HG03095 (cell line): Measurements from ENCODE around the gene TTC28.
"Not testable (repeated sequence)": the region's sequence is repeated elsewhere in the genome, so short reads cannot be mapped to it uniquely, and the experiment has no call there.

Experiments used
- ATAC-seq: cut with Tn5 transposase; IDR thresholded peaks from one replicate; pipeline ENCODE4 v1.9.1; 2021; ENCODE audit warnings: moderate library complexity; ENCODE audit not compliant: unreplicated experiment

TTC28 gene

DNA sequence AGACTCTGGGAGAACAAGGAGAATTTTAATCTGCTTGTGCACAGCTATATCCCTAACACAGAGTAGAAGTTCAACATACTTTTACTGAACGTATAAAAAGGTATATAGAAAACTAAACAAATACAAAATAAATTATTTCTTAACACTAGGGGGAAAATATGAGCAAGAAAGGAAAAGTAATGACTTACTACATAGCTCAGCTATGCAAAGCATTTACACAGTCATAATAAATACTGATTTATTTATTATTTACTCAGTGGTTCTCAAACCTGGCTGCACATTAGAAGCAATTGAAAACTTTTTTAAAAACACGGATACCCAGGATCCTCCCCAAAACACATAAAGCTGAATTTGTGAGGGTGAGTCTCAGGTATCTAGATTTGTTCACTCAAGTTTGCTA is 182.5 kb downstream of the TTC28 start:
- ATAC-seq = no peak

DNA sequence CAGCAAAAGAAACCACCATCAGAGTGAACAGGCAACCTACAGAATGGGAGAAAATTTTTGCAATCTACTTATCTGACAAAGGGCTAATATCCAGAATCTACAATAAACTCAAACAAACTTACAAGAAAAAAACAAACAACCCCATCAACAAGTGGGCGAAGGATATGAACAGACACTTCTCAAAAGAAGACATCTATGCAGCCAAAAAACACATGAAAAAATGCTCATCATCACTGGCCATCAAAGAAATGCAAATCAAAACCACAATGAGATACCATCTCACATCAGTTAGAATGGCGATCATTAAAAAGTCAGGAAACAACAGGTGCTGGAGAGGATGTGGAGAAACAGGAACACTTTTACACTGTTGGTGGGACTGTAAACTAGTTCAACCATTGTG is 188.4 kb downstream of the TTC28 start:
- not testable (repeated sequence) for ATAC-seq

DNA sequence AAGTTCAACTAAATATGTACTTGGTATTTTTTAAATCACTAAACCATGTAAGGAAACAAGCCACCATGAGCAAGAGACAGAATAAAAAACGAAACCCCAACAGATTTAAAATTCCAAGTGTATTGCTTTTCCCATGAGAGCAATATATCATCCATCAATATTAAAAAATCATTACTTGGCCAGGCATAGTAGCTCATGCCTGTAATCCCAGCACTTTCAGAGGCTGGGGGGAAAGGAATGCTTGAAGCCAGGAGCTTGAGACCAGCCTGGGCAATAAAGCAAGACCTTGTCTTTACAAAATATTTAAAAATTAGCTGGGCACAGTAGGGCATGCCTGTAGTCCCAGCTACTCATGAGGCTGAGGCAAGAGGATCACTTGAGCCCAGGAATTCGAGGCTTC is 190.8 kb downstream of the TTC28 start:
- no peak for ATAC-seq

DNA sequence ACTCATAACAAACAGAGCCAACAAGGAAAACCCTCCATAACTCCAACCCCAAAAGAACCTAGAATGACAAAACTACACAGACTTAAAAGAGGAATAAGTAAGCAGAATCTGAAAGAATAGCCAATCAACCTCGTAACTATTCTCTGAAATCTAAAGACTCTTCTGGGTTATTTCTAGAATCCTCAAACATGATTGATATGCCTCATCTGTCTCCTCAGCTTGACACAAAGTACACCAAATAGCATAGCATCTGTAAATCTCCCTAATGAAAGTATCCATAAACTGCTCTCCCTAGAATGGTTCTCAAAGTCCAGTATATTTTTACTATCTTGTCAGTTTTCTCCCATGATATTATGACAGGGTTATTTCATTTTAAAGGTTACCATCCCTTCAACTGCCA is 195.0 kb downstream of the TTC28 start:
- no peak for ATAC-seq

DNA sequence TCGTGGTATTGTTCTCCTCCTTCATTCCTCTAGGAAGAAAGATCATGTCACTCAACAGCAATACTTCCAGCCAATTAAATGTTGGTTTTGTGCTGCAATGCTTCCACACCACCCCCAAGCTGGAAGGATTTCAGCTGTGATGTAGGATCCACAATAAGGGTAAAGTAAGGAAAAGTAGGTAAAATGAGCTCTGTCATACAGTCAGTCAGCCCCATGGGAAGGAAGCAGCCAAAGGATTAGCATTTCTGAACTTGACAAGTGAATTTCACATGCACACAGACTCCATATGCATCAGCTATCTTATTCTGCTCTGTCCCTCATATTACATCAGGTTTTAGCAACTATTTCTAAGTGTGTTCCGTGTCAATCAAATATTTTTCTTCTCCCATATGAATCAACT is 197.9 kb downstream of the TTC28 start:
- ATAC-seq = no peak

DNA sequence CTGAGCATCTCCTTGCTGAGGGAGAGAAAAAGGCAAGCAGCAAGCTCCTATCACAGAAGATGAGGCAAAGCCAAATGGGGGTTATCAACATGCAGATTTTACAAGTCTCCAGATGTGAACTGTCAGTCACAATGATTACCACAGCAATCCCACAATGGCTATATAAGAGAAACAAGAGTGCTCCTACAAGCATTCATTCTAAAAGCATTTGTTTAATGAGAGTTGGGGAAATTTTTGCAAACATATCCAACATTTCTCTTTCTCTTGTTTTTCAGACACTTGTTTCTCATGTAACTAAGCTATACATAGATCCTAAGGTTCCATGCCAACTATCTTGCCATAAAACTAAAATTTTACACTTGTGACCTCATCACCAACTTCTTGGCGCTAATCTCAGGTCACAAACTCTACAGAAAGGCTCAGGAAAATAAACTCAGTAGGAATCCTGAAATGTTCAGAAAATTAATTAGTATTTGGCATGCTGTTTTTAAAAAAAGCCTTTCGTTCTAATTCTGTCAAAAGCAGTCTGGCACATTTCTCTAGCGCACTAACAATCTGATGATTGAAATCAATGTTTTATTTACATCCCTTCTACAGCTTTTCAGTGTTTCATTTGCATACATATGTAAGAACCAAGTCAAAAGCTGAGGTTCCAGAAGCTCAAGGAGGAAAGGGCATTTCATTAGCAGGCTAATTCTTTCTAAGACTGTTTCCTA is 199.5 kb downstream of the TTC28 start:
- no peak for ATAC-seq

DNA sequence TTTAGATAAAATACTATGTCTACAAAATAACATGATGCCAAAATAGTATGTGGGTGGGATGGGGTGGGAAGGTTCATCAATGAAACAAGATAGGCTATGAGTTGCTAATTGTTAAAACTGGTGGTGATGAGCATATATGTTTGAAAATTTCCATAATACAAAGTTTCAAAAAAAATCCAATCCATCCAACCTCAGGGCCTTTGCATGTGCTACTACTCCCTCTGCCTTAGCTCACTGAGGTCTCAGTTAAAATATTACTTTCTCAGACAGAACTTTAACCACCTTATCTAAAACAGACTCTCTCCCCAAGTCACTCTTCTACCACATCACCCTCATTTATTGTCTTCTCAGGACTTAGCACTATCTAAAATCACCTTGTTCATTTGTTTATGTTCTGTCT is 201.1 kb downstream of the TTC28 start:
- no peak for ATAC-seq

DNA sequence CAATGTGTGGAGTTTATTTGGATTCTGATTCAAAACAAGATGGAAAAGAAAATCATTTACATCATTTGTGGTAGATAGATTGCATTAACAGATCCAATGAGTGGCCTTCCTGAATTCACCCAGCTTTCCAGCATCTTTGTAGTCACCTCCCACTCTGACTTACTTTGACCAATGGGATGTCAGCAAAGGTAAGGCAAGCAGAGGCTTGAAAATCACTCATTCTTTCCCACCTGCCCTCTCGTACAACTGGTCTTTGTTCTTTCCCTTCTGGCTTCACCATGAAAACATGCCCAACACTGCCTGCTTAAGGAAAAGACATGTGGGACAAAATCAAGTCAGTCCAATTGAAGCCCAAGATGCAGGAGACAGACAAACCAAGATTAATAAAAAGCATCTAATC is 202.1 kb downstream of the TTC28 start:
- no peak for ATAC-seq

DNA sequence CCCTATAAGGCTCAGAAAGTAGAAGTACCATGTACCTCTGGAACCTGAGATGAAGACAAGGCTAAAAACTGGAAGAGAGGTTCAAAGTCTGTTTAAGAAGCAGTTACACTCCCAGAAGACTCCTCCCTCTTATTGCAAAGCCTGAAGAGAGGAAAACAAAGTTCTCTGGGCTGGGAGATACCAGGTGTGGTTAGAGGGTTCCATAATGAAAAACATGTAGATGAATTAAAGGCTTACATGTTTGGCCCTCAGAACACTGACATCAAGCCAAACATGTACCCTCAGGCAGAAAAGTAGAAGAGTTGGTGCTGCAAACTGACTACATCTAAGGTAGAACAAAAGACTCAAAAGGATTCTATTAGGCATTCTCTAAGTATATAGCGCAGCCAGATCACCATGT is 205.3 kb downstream of the TTC28 start:
- ATAC-seq = no peak

DNA sequence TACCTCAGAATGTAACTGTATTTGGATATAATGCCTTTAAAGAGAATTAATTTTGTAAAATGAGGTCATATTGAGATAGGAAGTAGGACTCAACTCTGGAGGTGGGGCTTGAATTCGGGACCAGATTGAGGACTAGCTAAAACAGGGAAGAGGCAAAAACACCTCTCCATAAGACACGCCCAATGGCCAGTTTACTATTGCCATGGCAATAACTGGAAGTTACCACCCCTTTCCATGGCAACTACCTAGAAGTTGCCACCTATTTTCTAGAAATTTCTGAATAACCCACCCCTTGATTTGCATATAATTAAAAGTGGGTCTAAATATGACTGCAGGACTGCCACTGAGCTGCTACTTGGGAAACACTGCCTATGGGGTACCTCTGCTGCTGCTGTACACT is 206.4 kb downstream of the TTC28 start:
- ATAC-seq = no peak

DNA sequence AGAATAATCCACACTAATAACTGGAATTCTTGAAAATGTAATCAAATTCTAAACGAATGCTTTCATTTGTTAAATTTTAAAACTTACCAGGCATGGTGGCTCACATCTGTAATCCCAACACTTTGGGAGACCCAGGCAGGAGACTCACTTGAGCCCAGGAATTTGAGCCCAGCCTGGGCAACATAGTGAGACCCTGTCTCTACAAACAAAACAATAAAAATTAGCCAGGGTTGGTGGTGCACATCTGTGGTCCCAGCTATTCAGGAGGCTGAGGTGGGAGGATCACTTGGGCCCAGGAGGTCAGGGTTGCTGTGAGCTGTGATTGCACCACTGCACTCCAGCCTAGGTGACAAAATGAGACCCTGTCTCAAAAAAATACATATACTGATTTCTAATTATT is 212.6 kb downstream of the TTC28 start:
- not testable (repeated sequence) for ATAC-seq

DNA sequence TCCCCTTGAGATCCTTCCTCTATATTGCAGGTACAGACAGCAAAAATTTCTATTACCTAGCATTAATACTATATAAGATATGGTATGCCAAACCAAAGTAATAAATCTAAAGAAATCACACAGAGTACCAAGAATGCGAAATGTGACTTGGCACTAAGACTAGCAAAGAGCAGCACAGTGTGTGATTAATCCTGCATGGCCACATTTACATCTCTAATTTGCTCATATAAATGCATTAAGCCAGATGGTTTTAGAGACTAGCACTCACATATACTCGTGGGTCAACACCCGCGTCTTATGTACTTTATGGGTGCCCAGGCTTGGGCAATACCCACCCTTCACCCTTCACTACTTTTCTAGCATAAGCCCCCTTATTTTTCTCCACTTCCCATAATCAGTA is 213.2 kb downstream of the TTC28 start:
- no peak for ATAC-seq

DNA sequence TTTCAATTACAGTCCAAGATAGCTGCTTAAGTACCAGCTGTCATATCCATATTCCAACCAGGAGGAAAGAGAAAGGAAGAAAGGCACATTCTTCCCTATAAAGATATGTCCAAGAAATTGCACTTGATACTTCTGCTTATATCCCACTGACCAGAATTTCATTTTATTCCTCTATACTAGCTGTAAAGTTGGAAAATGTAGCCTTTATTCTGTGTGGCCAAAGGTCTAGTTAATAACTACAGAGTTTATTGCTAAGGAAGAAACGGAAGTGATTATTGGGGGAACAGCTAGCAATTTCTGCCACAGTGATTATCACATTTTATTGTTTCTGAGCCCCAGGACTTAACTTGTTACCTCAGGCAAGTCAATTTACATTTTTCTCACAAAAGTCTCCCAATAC is 213.8 kb downstream of the TTC28 start:
- ATAC-seq = no peak

DNA sequence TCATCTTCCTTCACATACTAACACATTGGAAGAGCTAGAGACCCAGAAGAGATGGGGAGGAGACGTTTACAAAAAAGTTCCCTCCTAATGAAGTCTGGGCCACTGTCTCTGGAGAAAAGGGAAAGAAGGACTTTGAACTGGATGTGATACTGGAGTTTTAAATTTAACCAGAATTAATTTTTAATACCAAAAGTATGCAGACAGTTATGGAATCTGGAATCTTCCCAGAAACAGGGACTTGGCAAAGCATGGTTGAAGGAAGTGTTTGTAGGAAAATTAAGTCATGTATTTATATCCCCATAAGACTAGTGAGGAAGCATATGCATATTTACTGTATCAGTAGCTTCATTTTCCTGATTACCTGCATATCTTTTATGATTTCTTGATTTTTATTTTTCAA is 215.5 kb downstream of the TTC28 start:
- no peak for ATAC-seq

DNA sequence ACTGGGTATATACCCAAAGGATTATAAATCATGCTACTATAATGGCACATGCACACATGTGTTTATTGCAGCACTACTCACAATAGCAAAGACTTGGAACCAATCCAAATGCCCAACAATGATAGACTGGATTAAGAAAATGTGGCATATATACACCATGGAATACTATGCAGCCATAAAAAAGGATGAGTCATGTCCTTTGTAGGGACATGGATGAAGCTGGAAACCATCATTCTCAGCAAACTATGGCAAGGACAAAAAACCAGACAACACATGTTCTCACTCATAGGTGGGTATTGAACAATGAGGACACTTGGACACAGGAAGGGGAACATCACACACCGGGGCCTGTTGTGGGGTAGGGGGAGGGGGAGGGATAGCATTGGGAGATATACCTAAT is 216.2 kb downstream of the TTC28 start:
- ATAC-seq = not testable (repeated sequence)

DNA sequence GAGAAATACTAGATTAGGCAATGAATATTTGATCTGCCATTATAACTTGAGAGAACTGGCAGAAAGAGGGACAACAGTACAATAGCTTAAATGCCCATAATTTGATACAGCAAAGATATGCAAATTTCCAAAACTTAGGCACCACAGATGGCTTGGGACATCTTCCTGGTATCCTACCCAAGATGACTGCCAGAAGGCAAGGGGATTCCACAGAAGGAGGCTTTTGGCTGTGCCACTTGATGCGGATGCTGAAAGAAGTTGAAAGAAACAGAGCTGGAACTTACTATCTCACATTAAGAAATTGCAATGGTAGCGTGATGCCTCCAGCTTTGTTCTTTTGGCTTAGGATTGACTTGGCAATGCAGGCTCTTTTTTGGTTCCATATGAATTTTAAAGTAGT is 216.7 kb downstream of the TTC28 start:
- ATAC-seq = no peak

DNA sequence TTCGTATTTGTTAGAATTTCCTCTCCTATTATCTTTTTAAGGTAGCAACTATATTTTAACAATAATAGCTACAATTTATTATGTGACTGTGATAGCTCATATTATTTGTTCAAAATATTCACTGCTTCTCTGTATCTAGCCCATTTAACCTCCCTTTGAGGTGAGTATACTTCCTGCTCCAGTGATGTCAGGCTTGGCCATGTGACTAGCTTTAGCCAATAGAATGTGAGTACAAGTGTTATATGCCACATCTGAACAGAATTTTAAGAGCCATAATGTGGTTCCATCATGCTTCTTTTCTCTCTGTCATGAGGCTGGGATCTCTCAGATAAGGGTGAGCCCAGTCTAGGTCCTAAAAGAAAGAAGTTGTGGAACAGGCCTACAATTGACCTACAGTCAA is 217.6 kb downstream of the TTC28 start:
- ATAC-seq = no peak

DNA sequence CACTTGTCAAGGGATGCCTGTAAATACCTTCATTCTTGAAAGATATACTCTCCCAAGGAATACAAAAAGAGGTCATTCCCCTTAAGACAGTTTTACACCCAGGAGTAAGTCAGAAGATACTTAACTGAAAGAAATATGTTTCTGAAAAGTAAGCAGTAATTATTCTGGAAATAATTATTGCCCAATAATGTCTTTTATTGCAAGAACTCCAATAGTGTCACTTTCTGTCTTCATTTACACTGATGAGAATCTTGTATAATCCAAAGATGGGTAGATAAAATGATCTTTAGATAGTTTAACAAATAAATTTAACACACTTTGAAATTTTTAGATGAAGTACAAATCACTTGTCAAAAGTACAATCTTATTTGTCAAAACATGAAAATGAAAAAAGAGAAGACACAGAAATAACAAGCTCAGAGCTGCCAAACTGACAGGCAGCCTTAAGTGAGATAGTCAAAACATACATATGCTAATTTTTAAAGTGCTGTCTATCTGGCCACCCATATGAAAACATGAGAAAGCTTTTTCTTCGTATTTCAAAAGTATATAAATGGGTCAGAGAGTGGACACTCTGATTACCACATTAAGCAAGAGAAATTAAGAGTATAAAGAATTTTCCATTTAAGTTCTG is 225.1 kb downstream of the TTC28 start:
- ATAC-seq = no peak

DNA sequence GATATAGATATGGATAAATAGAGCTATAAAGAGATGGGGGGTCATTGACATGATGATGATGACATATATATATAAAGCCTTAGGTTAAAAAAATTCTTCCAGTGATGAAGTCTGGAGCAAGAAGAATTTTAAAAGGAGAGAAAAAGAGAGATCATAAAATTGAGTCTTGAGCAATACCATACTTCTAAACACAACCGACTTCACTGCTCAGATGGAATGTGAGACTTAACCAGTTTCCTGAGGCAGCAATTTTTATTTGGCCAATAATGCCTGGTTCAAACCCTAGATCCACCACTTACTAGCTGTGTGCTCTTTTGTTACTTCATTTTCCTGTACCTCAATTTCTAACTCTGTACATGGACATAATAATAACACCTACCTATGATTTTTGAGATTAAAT is 229.5 kb downstream of the TTC28 start:
- no peak for ATAC-seq

DNA sequence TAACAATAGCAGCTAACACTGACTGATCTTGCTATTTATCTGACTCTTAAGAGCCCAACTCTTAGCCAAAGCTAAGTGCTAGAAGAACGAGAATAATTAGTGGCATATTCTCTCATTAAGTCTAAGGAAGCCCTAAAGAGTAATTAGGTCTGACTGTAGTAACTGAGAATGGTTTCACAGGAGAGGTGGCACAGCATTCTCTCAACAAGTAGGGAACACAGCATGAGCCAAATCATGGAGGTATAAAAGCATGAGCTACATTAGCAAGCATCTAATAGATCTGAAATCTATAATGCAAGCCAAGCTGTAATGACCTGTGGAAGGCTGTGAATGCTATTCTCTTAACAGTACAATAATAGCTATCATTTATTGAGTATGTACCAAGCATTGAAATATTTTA is 230.6 kb downstream of the TTC28 start:
- ATAC-seq = no peak

DNA sequence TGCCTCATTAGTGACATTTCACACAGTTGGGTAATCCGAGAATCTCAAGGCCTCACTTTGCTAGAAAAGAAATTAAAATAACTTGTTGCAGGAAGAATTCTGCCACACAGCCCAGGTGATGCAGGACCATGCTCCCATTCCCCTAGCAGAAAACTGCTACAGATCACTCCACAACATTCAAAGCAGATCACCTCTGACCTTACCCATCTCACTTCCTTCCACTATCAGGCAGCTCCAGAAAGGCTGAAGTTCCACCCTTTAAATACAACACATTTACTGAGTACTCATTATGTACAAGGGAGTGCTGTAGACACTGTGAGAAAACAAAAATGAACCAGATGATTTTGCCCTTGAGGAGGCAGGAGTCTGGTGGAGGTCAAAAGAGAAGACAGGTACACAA is 231.0 kb downstream of the TTC28 start:
- ATAC-seq = no peak

DNA sequence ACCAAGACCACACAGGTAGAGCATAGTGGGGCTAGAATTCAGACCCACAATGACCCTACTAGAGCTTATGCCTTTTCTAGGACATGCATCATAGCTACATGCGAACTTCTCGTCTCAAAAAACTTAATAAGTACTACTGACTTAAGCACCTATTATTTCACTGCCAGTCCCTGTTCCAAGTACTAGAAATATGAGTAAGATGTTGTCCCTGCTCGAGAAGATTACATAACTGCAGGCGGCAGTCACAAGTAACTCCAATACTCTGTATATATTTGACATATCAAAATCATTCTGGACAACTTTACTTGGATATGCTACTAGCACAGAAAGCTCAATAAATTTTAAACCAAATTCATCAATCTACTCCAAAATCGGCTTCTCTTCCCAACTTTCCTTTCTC is 235.0 kb downstream of the TTC28 start:
- ATAC-seq = no peak

DNA sequence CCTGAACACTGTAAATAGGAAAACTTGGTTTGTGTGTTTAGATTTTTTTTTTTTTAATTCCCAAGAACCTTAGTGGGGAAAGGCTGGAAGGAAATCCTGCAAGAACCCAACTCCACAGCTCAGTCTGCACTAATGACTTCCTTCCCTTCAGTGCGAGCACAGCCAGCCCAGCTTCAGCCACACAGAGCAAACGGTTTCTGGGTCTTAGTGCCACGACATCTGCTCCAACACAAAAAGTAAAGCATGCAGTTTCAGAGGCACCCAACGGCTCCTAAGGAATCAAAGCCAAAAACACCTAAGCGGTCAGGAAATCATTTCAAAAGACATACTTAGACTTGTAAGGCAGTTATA is 236.1 kb downstream of the TTC28 start:
- no peak for ATAC-seq
